KMS-11 (cell line): ENCODE data around the gene LRBA.

Source experiments
- H2AFZ ChIP-seq: fragments of 200-600 bp; sonication (generic); 2 replicates; pipeline ENCODE4 v1.6.1; 2016; ENCODE audit warnings: antibody characterized with exemption, mixed run types, low read depth
- H3K27ac ChIP-seq: fragments of 200-600 bp; sonication (generic); 2 replicates; pipeline ENCODE4 v1.6.1; 2016; ENCODE audit warnings: mild to moderate bottlenecking, mixed run types
- H3K27me3 ChIP-seq: fragments of 200-600 bp; sonication (generic); 2 replicates; pipeline ENCODE4 v1.6.1; 2017; ENCODE audit warnings: mild to moderate bottlenecking, low read depth, mixed run types, moderate library complexity; ENCODE audit not compliant: insufficient read depth
- H3K36me3 ChIP-seq: fragments of 200-600 bp; sonication (generic); 2 replicates; pipeline ENCODE4 v1.6.1; 2017; ENCODE audit warnings: mild to moderate bottlenecking, mixed run types; ENCODE audit not compliant: insufficient read depth
- H3K4me1 ChIP-seq: fragments of 200-600 bp; sonication (generic); 2 replicates; pipeline ENCODE4 v1.6.1; 2016; ENCODE audit warnings: mild to moderate bottlenecking, low read depth, mixed run types; ENCODE audit not compliant: poor library complexity, severe bottlenecking
- H3K4me2 ChIP-seq: fragments of 200-600 bp; sonication (generic); 2 replicates; pipeline ENCODE4 v1.7.0; 2016; ENCODE audit warnings: mild to moderate bottlenecking, mixed run types
- H3K4me3 ChIP-seq: fragments of 200-600 bp; sonication (generic); IDR thresholded peaks from 2 replicates; pipeline ENCODE4 v1.6.1; 2017; ENCODE audit warnings: low read depth, low read length, mixed read lengths; ENCODE audit not compliant: insufficient read depth
- H3K79me2 ChIP-seq: fragments of 200-600 bp; sonication (generic); 2 replicates; pipeline ENCODE4 v1.6.1; 2016; ENCODE audit warnings: low read depth, mixed run types; ENCODE audit not compliant: insufficient read depth
- H3K9ac ChIP-seq: fragments of 200-600 bp; sonication (generic); 2 replicates; pipeline ENCODE4 v1.6.1; 2016; ENCODE audit warnings: mild to moderate bottlenecking, mixed run types
- H4K20me1 ChIP-seq: fragments of 200-600 bp; sonication (generic); 2 replicates; pipeline ENCODE4 v1.6.1; 2016; ENCODE audit warnings: mild to moderate bottlenecking, mixed run types; ENCODE audit not compliant: insufficient read depth
- TF ChIP-seq, protein P1 (sequence below): fragments of 200-600 bp; sonication (generic); conservative IDR thresholded peaks from 2 replicates; pipeline ENCODE4 v1.6.1; 2017; ENCODE audit warnings: low read depth, mild to moderate bottlenecking, antibody characterized with exemption, low read length, moderate library complexity, mixed read lengths

The LRBA gene

GRCh38 chr4:150418757-150419410 lies 596.2 kb downstream of the LRBA start:
- TF ChIP-seq, protein P1, sequence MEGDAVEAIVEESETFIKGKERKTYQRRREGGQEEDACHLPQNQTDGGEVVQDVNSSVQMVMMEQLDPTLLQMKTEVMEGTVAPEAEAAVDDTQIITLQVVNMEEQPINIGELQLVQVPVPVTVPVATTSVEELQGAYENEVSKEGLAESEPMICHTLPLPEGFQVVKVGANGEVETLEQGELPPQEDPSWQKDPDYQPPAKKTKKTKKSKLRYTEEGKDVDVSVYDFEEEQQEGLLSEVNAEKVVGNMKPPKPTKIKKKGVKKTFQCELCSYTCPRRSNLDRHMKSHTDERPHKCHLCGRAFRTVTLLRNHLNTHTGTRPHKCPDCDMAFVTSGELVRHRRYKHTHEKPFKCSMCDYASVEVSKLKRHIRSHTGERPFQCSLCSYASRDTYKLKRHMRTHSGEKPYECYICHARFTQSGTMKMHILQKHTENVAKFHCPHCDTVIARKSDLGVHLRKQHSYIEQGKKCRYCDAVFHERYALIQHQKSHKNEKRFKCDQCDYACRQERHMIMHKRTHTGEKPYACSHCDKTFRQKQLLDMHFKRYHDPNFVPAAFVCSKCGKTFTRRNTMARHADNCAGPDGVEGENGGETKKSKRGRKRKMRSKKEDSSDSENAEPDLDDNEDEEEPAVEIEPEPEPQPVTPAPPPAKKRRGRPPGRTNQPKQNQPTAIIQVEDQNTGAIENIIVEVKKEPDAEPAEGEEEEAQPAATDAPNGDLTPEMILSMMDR: no peak
- Histone ChIP-seq H3K4me1 (no peaks in the 10 kb centered on the region), H3K4me3 (no peak overlapping the region)

GRCh38 chr4:150415213-150415612 lies 599.9 kb downstream of the LRBA start:
- no peaks in the 10 kb centered on the region for H3K79me2 ChIP-seq
- H3K4me3 ChIP-seq: no peak overlapping the region
- no peak overlapping the region for H2AFZ ChIP-seq
- no peaks in the 10 kb centered on the region for H3K27me3 ChIP-seq
- TF ChIP-seq, protein P1: no peak
- no peak overlapping the region for H3K27ac ChIP-seq
- H4K20me1 ChIP-seq: no peaks in the 10 kb centered on the region
- no peak overlapping the region for H3K4me2 ChIP-seq
- no peak overlapping the region for H3K9ac ChIP-seq
- no peaks in the 10 kb centered on the region for H3K36me3 ChIP-seq
- H3K4me1 ChIP-seq: no peaks in the 10 kb centered on the region

More at GRCh38 chr4:150418757-150419410, 596.2 kb downstream of the LRBA start:
- H3K9ac ChIP-seq: no peak overlapping the region
- no peak overlapping the region for H2AFZ ChIP-seq
- no peaks in the 10 kb centered on the region; the same call in 1 of the 2 replicates for H3K36me3 ChIP-seq
- H4K20me1 ChIP-seq: no peaks in the 10 kb centered on the region
- H3K4me2 ChIP-seq: no peak overlapping the region
- H3K27me3 ChIP-seq: no peaks in the 10 kb centered on the region
- H3K79me2 ChIP-seq: no peaks in the 10 kb centered on the region
- no peak overlapping the region for H3K27ac ChIP-seq

GRCh38 chr4:150411520-150411919 lies 603.6 kb downstream of the LRBA start:
- Histone ChIP-seq H3K36me3 (no peaks in the 10 kb centered on the region), H3K9ac (no peak overlapping the region), H3K79me2 (no peaks in the 10 kb centered on the region), H3K4me3 (no peak overlapping the region), H2AFZ (no peak overlapping the region), H3K27ac (no peak overlapping the region), H4K20me1 (no peaks in the 10 kb centered on the region), H3K27me3 (no peaks in the 10 kb centered on the region), H3K4me2 (no peak overlapping the region), H3K4me1 (no peaks in the 10 kb centered on the region)
- TF ChIP-seq, protein P1: no peak

GRCh38 chr4:150402871-150403272 lies 612.2 kb downstream of the LRBA start:
- Histone ChIP-seq H3K9ac (no peak overlapping the region), H3K4me2 (0 out of 2 replicates have a peak overlapping the region, but pooled peaks have one; percentile 36), H3K79me2 (no peaks in the 10 kb centered on the region), H3K4me3 (no peak overlapping the region), H3K4me1 (peaks cover 22% of the 10 kb centered on the region), H3K36me3 (no peaks in the 10 kb centered on the region), H4K20me1 (no peaks in the 10 kb centered on the region), H3K27me3 (no peaks in the 10 kb centered on the region), H2AFZ (0 out of 2 replicates have a peak overlapping the region, but pooled peaks have one; percentile 15), H3K27ac (no peak overlapping the region)
- TF ChIP-seq, protein P1: no peak
